Naive thymus-derived CD4-positive, alpha-beta T cell (primary cell): ENCODE measurements around the gene TMEM183A. TPM values are rescaled to one million over a fixed set of nuclear protein-coding genes. Genes with fewer than 3 reads are reported as not detected.

Source experiments
- ATAC-seq: fragments of 150-1000 bp; cut with Tn5 transposase; 2 replicates; pipeline ENCODE4 v1.10.0; 2021; ENCODE audit warnings: mild to moderate bottlenecking, moderate library complexity
- CTCF ChIA-PET: fragments of 350-600 bp; sonication (Branson Sonifier 250); formaldehyde crosslinking; loops from one replicate; lab custom pipeline; 2021; ENCODE audit warnings: antibody characterized with exemption; lab: Charles Lee
- POLR2A ChIA-PET: fragments of 350-600 bp; sonication (Branson Sonifier 250); formaldehyde crosslinking; loops from one replicate; lab custom pipeline; 2021; ENCODE audit warnings: antibody characterized with exemption, inconsistent platforms; lab: Charles Lee
- DNase-seq, 9 donors: peaks; one replicate each; pipeline versions ENCODE4 v3.0.0 to v3.0.0-alpha.2; 2020 to 2022; ENCODE audit warnings: mixed read lengths in 1 of 9
- H3K27ac ChIP-seq: one replicate; pipeline ENCODE4 v1.7.0; 2013; ENCODE audit warnings: mild to moderate bottlenecking, low read depth, low read length, moderate library complexity
- H3K27me3 ChIP-seq, 2 donors: one replicate each; pipeline ENCODE4 v1.7.0; 2013; ENCODE audit warnings: low read length in 2 of 2, mild to moderate bottlenecking in 2 of 2, moderate library complexity in 2 of 2; ENCODE audit not compliant: control insufficient read depth in 2 of 2, insufficient read depth in 2 of 2
- H3K36me3 ChIP-seq, 3 experiments: 1 replicate in 2 of 3; 2 replicates in 1 of 3; pipeline ENCODE4 v1.7.0; 2013; ENCODE audit warnings: low read length in 3 of 3, mild to moderate bottlenecking in 3 of 3, moderate library complexity in 1 of 3; ENCODE audit not compliant: insufficient read depth in 3 of 3, control insufficient read depth in 2 of 3
- H3K4me1 ChIP-seq, 2 donors: one replicate each; pipeline ENCODE4 v1.7.0; 2013; ENCODE audit warnings: low read length in 2 of 2, mild to moderate bottlenecking in 2 of 2, moderate library complexity in 1 of 2; ENCODE audit not compliant: control insufficient read depth in 2 of 2, insufficient read depth in 2 of 2
- H3K4me3 ChIP-seq: 2 replicates; pipeline ENCODE4 v1.7.0; 2013; ENCODE audit warnings: mild to moderate bottlenecking, low read length
- H3K9me3 ChIP-seq, 3 experiments: 1 replicate in 2 of 3; 2 replicates in 1 of 3; pipeline ENCODE4 v1.7.0; 2013; ENCODE audit warnings: low read length in 3 of 3; ENCODE audit not compliant: control insufficient read depth in 2 of 3
- H3K27ac Mint-ChIP-seq, 9 donors: one replicate each; pipeline ENCODE4 v1.8.0; 2020 to 2022; ENCODE audit warnings: mixed read lengths in 9 of 9, mild to moderate bottlenecking in 8 of 9, moderate library complexity in 5 of 9, inconsistent platforms in 2 of 9
- H3K27me3 Mint-ChIP-seq, 5 donors: one replicate each; pipeline ENCODE4 v1.8.0; 2021 to 2022; ENCODE audit warnings: mixed read lengths in 5 of 5, mild to moderate bottlenecking in 1 of 5
- H3K36me3 Mint-ChIP-seq, 5 donors: one replicate each; pipeline ENCODE4 v1.8.0; 2020 to 2022; ENCODE audit warnings: mixed read lengths in 5 of 5, mild to moderate bottlenecking in 3 of 5, inconsistent platforms in 1 of 5
- H3K4me1 Mint-ChIP-seq, 7 donors: one replicate each; pipeline ENCODE4 v1.8.0; 2020 to 2022; ENCODE audit warnings: mixed read lengths in 7 of 7, mild to moderate bottlenecking in 3 of 7, inconsistent platforms in 1 of 7
- H3K4me3 Mint-ChIP-seq, 10 donors: one replicate each; pipeline ENCODE4 v1.8.0; 2020 to 2022; ENCODE audit warnings: mild to moderate bottlenecking in 10 of 10, mixed read lengths in 10 of 10, moderate library complexity in 6 of 10, inconsistent platforms in 2 of 10
- H3K9me3 Mint-ChIP-seq, 11 donors: one replicate each; pipeline ENCODE4 v1.8.0; 2020 to 2022; ENCODE audit warnings: mixed read lengths in 11 of 11, mild to moderate bottlenecking in 4 of 11, inconsistent platforms in 1 of 11, moderate library complexity in 1 of 11
- intact Hi-C, 2 donors: fragments of 100-400 bp; cut with micrococcal nuclease; formaldehyde crosslinking; loops; one replicate each; pipeline ENCODE4 v1.15.1; 2023
- polyA plus RNA-seq, 2 donors: library from polyadenylated mRNA; unstranded; fragments of 300-500 nt; fragmentation: Illumina TruSeq; gene quantifications; one replicate each; pipeline ENCODE4 v1.2.3, GENCODE V29; 2021
- total RNA-seq, 6 experiments: library from RNA in 5 of 6; stranded (reverse) in 5 of 6; gene quantifications; 1 replicate in 5 of 6; 2 replicates in 1 of 6; pipeline ENCODE4 v1.2.3 and lab custom pipeline; 2021 to 2026

The TMEM183A gene
- total and polyA plus RNA-seq, 7 experiments from 2014 or later = 42.5 to 134 (median 73.0) TPM

GRCh38 chr1:203028784-203029553, 21.8 kb downstream of the TMEM183A start:
- H3K27ac Mint-ChIP-seq = no peak overlapping the region
- Histone ChIP-seq H3K4me3 (no peak overlapping the region), H3K36me3 (peaks cover 0 to 7% (median 0%) of the 10 kb centered on the region in 3 experiments), H3K27ac (no peak overlapping the region), H3K4me1 (peaks cover 0 to 11% of the 10 kb centered on the region in 2 donors), H3K27me3 (no peaks in the 10 kb centered on the region), H3K9me3 (no peaks in the 10 kb centered on the region)
- peaks cover 0 to 9% (median 0%) of the 10 kb centered on the region in 5 donors for H3K27me3 Mint-ChIP-seq
- CTCF ChIA-PET = interaction anchor here (0.9 kb wide), 1 partner anchor 10 kb away, joined by 3 read pairs; no protein-coding TSS in a partner anchor
- peak overlapping the region in 2 of 10 donors; percentile 38 to 95 for H3K4me3 Mint-ChIP-seq
- ATAC-seq (no peak), DNase-seq (no peak)
- H3K4me1 Mint-ChIP-seq = peaks cover 0 to 26% (median 14%) of the 10 kb centered on the region in 7 donors
- intact Hi-C loops = loop anchor here (5.0 to 10.0 kb wide), 3 partner anchors 62 to 296 kb away; partner anchors contain the start of gene CYB5R1 (in 1 of the 2)
- peaks cover 0 to 3% (median 0%) of the 10 kb centered on the region in 11 donors for H3K9me3 Mint-ChIP-seq
- POLR2A ChIA-PET = no interaction called here
- peaks cover 0 to 20% (median 0%) of the 10 kb centered on the region in 5 donors for H3K36me3 Mint-ChIP-seq

GRCh38 chr1:203031467-203031866, 24.3 kb downstream of the TMEM183A start:
- no peaks in the 10 kb centered on the region for H3K27me3 ChIP-seq
- no peak overlapping the region for H3K4me3 ChIP-seq
- ChIA-PET CTCF (no interaction called here), POLR2A (no interaction called here)
- Mint-ChIP-seq H3K36me3 (peaks cover 0 to 4% (median 0%) of the 10 kb centered on the region in 5 donors), H3K9me3 (no peaks in the 10 kb centered on the region), H3K27me3 (peaks cover 0 to 9% (median 0%) of the 10 kb centered on the region in 5 donors), H3K4me1 (peaks cover 0 to 22% (median 6%) of the 10 kb centered on the region in 7 donors), H3K4me3 (no peak overlapping the region), H3K27ac (no peak overlapping the region)
- ATAC-seq (no peak), DNase-seq (no peak)
- H3K27ac ChIP-seq = no peak overlapping the region
- H3K9me3 ChIP-seq = no peaks in the 10 kb centered on the region
- peaks cover 0 to 7% of the 10 kb centered on the region in 2 donors for H3K4me1 ChIP-seq
- intact Hi-C loops = no loop called here
- H3K36me3 ChIP-seq = no peaks in the 10 kb centered on the region

GRCh38 chr1:203033287-203033686, 26.1 kb downstream of the TMEM183A start:
- H3K27ac ChIP-seq = no peak overlapping the region
- CTCF ChIA-PET = interaction anchor here (1.5 kb wide), 1 partner anchor 9 kb away, joined by 4 read pairs; no protein-coding TSS in a partner anchor
- Mint-ChIP-seq H3K4me1 (peaks cover 0 to 18% (median 0%) of the 10 kb centered on the region in 7 donors), H3K27ac (no peak overlapping the region), H3K4me3 (no peak overlapping the region), H3K9me3 (no peaks in the 10 kb centered on the region), H3K36me3 (peaks cover 0 to 3% (median 0%) of the 10 kb centered on the region in 5 donors), H3K27me3 (peaks cover 0 to 3% (median 0%) of the 10 kb centered on the region in 5 donors)
- H3K4me1 ChIP-seq = no peaks in the 10 kb centered on the region
- no peak overlapping the region for H3K4me3 ChIP-seq
- DNase-seq (no peak), ATAC-seq (no peak)
- intact Hi-C loops = no loop called here
- no peaks in the 10 kb centered on the region for H3K27me3 ChIP-seq
- POLR2A ChIA-PET = no interaction called here
- H3K9me3 ChIP-seq = no peaks in the 10 kb centered on the region
- H3K36me3 ChIP-seq = no peaks in the 10 kb centered on the region

- DNase-seq (no peak), ATAC-seq (no peak)
- Mint-ChIP-seq H3K27ac (no peak overlapping the region), H3K4me3 (no peak overlapping the region), H3K36me3 (no peaks in the 10 kb centered on the region), H3K27me3 (peaks cover 0 to 3% (median 0%) of the 10 kb centered on the region in 5 donors), H3K9me3 (no peaks in the 10 kb centered on the region), H3K4me1 (peaks cover 0 to 17% (median 0%) of the 10 kb centered on the region in 7 donors)
- H3K27ac ChIP-seq = no peak overlapping the region
- ChIA-PET POLR2A (no interaction called here), CTCF (interaction anchor here (1.1 to 1.5 kb wide), 2 partner anchors 9 to 182 kb away, joined by 3 to 4 read pairs; no protein-coding TSS in a partner anchor)
- intact Hi-C loops = no loop called here
- no peak overlapping the region for H3K4me3 ChIP-seq
- H3K4me1 ChIP-seq = no peaks in the 10 kb centered on the region
- no peaks in the 10 kb centered on the region for H3K9me3 ChIP-seq
- no peaks in the 10 kb centered on the region for H3K27me3 ChIP-seq
- H3K36me3 ChIP-seq = no peaks in the 10 kb centered on the region
Observed at GRCh38 chr1:203033917-203034316, 26.7 kb downstream of the TMEM183A start.

GRCh38 chr1:203034422-203035110, 27.4 kb downstream of the TMEM183A start:
- H3K4me3 Mint-ChIP-seq = no peak overlapping the region
- H3K4me1 Mint-ChIP-seq = peaks cover 3 to 18% (median 5%) of the 10 kb centered on the region in 7 donors
- Histone ChIP-seq H3K4me3 (no peak overlapping the region), H3K36me3 (no peaks in the 10 kb centered on the region), H3K9me3 (no peaks in the 10 kb centered on the region), H3K27ac (no peak overlapping the region), H3K27me3 (no peaks in the 10 kb centered on the region), H3K4me1 (no peaks in the 10 kb centered on the region)
- ChIA-PET CTCF (interaction anchor here (0.6 to 1.5 kb wide), 3 partner anchors 8 to 623 kb away, joined by 3 to 4 read pairs (median 3); no protein-coding TSS in a partner anchor), POLR2A (no interaction called here)
- ATAC-seq (no peak), DNase-seq (no peak)
- peaks cover 0 to 6% (median 4%) of the 10 kb centered on the region in 5 donors for H3K27me3 Mint-ChIP-seq
- no peaks in the 10 kb centered on the region for H3K9me3 Mint-ChIP-seq
- H3K36me3 Mint-ChIP-seq = peaks cover 0 to 4% (median 0%) of the 10 kb centered on the region in 5 donors
- H3K27ac Mint-ChIP-seq = no peak overlapping the region
- intact Hi-C loops = loop anchor here in 1 of 2 donors (5.0 kb wide), 1 partner anchor 453 kb away; no protein-coding TSS in a partner anchor

GRCh38 chr1:203035111-203036000, 28.2 kb downstream of the TMEM183A start:
- H3K4me3 Mint-ChIP-seq = no peak overlapping the region
- no peak overlapping the region for H3K4me3 ChIP-seq
- peaks cover 0 to 4% (median 0%) of the 10 kb centered on the region in 5 donors for H3K36me3 Mint-ChIP-seq
- H3K36me3 ChIP-seq = no peaks in the 10 kb centered on the region
- H3K27ac ChIP-seq = no peak overlapping the region
- ATAC-seq (no peak), DNase-seq (no peak)
- ChIA-PET POLR2A (no interaction called here), CTCF (interaction anchor here (0.6 to 1.2 kb wide), 2 partner anchors 13 to 623 kb away, joined by 3 to 6 read pairs; no protein-coding TSS in a partner anchor)
- H3K27ac Mint-ChIP-seq = no peak overlapping the region
- no peaks in the 10 kb centered on the region for H3K27me3 ChIP-seq
- H3K27me3 Mint-ChIP-seq = peaks cover 0 to 7% (median 4%) of the 10 kb centered on the region in 5 donors
- H3K4me1 ChIP-seq = no peaks in the 10 kb centered on the region
- no peaks in the 10 kb centered on the region for H3K9me3 Mint-ChIP-seq
- H3K9me3 ChIP-seq = no peaks in the 10 kb centered on the region
- peaks cover 3 to 18% (median 5%) of the 10 kb centered on the region in 7 donors for H3K4me1 Mint-ChIP-seq
- intact Hi-C loops = loop anchor here in 1 of 2 donors (5.0 kb wide), 1 partner anchor 452 kb away; no protein-coding TSS in a partner anchor
